DOHH2 (cell line): Measurements from ENCODE around the gene IQCM.

Source experiments
- EZH2phosphoT487 ChIP-seq: fragments of 200-600 bp; sonication (generic); IDR thresholded peaks from 2 replicates; pipeline ENCODE4 v1.6.1; 2017; ENCODE audit warnings: borderline replicate concordance, mild to moderate bottlenecking, antibody characterized with exemption, low read length, moderate library complexity, mixed read lengths
- TF ChIP-seq, protein P1 (sequence below): fragments of 200-600 bp; sonication (generic); IDR thresholded peaks from one replicate; pipeline ENCODE4 v1.5.1; 2014; ENCODE audit warnings: antibody characterized with exemption, mild to moderate bottlenecking, low read depth, low read length; ENCODE audit not compliant: poor library complexity, severe bottlenecking

DNA sequence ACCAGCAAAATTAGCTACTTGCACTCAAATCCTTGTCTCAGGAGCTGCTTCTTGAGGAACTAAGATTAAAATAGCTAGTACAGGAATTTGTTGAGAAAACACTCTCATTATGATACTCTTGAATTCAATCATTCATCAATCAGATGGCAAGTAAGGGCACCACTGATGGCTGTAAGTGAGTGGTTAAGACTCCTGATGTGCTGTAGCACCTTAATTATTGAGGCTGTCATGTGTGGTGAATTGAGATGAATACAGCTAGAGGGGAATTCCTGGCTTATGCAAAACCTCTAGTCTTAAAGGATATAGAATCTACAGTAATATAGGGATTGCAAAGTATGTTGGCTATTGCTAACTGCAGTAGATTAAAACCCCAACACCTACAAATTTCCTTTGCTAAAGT, 509.1 kb downstream of the IQCM start:
- TF ChIP-seq, protein P1, sequence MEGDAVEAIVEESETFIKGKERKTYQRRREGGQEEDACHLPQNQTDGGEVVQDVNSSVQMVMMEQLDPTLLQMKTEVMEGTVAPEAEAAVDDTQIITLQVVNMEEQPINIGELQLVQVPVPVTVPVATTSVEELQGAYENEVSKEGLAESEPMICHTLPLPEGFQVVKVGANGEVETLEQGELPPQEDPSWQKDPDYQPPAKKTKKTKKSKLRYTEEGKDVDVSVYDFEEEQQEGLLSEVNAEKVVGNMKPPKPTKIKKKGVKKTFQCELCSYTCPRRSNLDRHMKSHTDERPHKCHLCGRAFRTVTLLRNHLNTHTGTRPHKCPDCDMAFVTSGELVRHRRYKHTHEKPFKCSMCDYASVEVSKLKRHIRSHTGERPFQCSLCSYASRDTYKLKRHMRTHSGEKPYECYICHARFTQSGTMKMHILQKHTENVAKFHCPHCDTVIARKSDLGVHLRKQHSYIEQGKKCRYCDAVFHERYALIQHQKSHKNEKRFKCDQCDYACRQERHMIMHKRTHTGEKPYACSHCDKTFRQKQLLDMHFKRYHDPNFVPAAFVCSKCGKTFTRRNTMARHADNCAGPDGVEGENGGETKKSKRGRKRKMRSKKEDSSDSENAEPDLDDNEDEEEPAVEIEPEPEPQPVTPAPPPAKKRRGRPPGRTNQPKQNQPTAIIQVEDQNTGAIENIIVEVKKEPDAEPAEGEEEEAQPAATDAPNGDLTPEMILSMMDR: no peak
- no peak for TF ChIP-seq EZH2phosphoT487
